Liver (tissue), 9 donors: ENCODE data around the gene SETBP1. TPM values are rescaled to one million over a fixed set of nuclear protein-coding genes. Genes with fewer than 3 reads are reported as not detected.

Source experiments
- DNase-seq: peaks from one replicate; pipeline ENCODE4 v3.0.0-alpha.2; 2017; ENCODE audit warnings: low spot score
- H3K27ac ChIP-seq, 2 donors: one replicate each; pipeline ENCODE4 v1.7.0; 2013; ENCODE audit warnings: inconsistent platforms in 2 of 2, low read length in 2 of 2, control low read depth in 1 of 2, low read depth in 1 of 2, mild to moderate bottlenecking in 1 of 2
- H3K27me3 ChIP-seq, 4 donors: one replicate each; pipeline versions ENCODE4 v1.6.1 to v1.7.0; 2013; ENCODE audit warnings: low read length in 3 of 4, inconsistent platforms in 1 of 4, mild to moderate bottlenecking in 1 of 4, moderate library complexity in 1 of 4; ENCODE audit not compliant: control insufficient read depth in 4 of 4, insufficient read depth in 4 of 4
- H3K36me3 ChIP-seq, 4 donors: one replicate each; pipeline versions ENCODE4 v1.6.1 to v1.7.0; 2013; ENCODE audit warnings: low read length in 3 of 4, mild to moderate bottlenecking in 3 of 4, low read depth in 1 of 4, moderate library complexity in 1 of 4; ENCODE audit not compliant: control insufficient read depth in 4 of 4, insufficient read depth in 3 of 4
- H3K4me1 ChIP-seq, 4 donors: one replicate each; pipeline versions ENCODE4 v1.6.1 to v1.7.0; 2013; ENCODE audit warnings: low read length in 3 of 4, mild to moderate bottlenecking in 3 of 4, moderate library complexity in 1 of 4; ENCODE audit not compliant: control insufficient read depth in 4 of 4, insufficient read depth in 4 of 4
- H3K4me3 ChIP-seq, 3 donors: one replicate each; pipeline versions ENCODE4 v1.6.1 to v1.7.0; 2013; ENCODE audit warnings: low read length in 3 of 3, control low read depth in 1 of 3, low read depth in 1 of 3, mild to moderate bottlenecking in 1 of 3
- H3K9ac ChIP-seq, 2 donors: one replicate each; pipeline ENCODE4 v1.7.0; 2013; ENCODE audit warnings: low read length in 2 of 2, mild to moderate bottlenecking in 2 of 2, moderate library complexity in 2 of 2, control low read depth in 1 of 2, low read depth in 1 of 2
- H3K9me3 ChIP-seq, 4 donors: one replicate each; pipeline versions ENCODE4 v1.6.1 to v1.7.0; 2013; ENCODE audit warnings: low read length in 3 of 4; ENCODE audit not compliant: control insufficient read depth in 4 of 4
- CTCF ChIP-seq: fragments of 150-350 bp; IDR thresholded peaks from 2 replicates; pipeline ENCODE4 v1.5.1; 2017; ENCODE audit warnings: improper control_type of control experiment, low read depth, low read length; ENCODE audit not compliant: missing input control
- EGR1 ChIP-seq, 2 donors: IDR thresholded peaks; 2 replicates each; pipeline ENCODE4 v1.6.1; 2016 to 2018; ENCODE audit warnings: antibody characterized with exemption in 2 of 2, low read depth in 2 of 2
- FOXA1 ChIP-seq: IDR thresholded peaks from 2 replicates; pipeline ENCODE4 v1.6.1; 2016; ENCODE audit warnings: antibody characterized with exemption
- FOXA2 ChIP-seq: IDR thresholded peaks from 2 replicates; pipeline ENCODE4 v1.6.1; 2016; ENCODE audit warnings: antibody characterized with exemption
- GABPA ChIP-seq, 2 donors: IDR thresholded peaks in 1 of 2; conservative IDR thresholded peaks in 1 of 2; 2 replicates each; pipeline ENCODE4 v1.6.1; 2016; ENCODE audit warnings: antibody characterized with exemption in 2 of 2, mild to moderate bottlenecking in 1 of 2, moderate library complexity in 1 of 2
- HNF4A ChIP-seq, 2 donors: conservative IDR thresholded peaks; 2 replicates each; pipeline ENCODE4 v1.6.1; 2016; ENCODE audit warnings: antibody characterized with exemption in 2 of 2, mild to moderate bottlenecking in 2 of 2
- HNF4G ChIP-seq: IDR thresholded peaks from 2 replicates; pipeline ENCODE4 v1.6.1; 2016; ENCODE audit warnings: antibody characterized with exemption
- MAX ChIP-seq: IDR thresholded peaks from 2 replicates; pipeline ENCODE4 v1.6.1; 2016; ENCODE audit warnings: antibody characterized with exemption
- RAD21 ChIP-seq, 2 donors: IDR thresholded peaks; 2 replicates each; pipeline ENCODE4 v1.6.1; 2016; ENCODE audit warnings: antibody characterized with exemption in 2 of 2, mild to moderate bottlenecking in 2 of 2
- REST ChIP-seq: IDR thresholded peaks from 2 replicates; pipeline ENCODE4 v1.6.1; 2016; ENCODE audit warnings: antibody characterized with exemption, mild to moderate bottlenecking
- SP1 ChIP-seq: IDR thresholded peaks from 2 replicates; pipeline ENCODE4 v1.6.1; 2018; ENCODE audit warnings: antibody characterized with exemption, mild to moderate bottlenecking
- TAF1 ChIP-seq: conservative IDR thresholded peaks from 2 replicates; pipeline ENCODE4 v1.6.1; 2016; ENCODE audit warnings: antibody characterized with exemption, mild to moderate bottlenecking
- YY1 ChIP-seq: IDR thresholded peaks from 2 replicates; pipeline ENCODE4 v1.6.1; 2016; ENCODE audit warnings: antibody characterized with exemption, mild to moderate bottlenecking
- ZBTB33 ChIP-seq: IDR thresholded peaks from 2 replicates; pipeline ENCODE4 v1.6.1; 2016; ENCODE audit warnings: antibody characterized with exemption
- WGBS: extraction: QIAGEN DNeasy Blood & Tissue Kit; methylation state at CpG from one replicate; pipeline ENCODE4 v1.1.7; 2013; 5-methylcytosine and 5-hydroxymethylcytosine counted together
- polyA plus RNA-seq, 2 donors: library from polyadenylated mRNA; stranded (reverse) in 1 of 2; unstranded in 1 of 2; fragments of 200-250 nt in 1 of 2; fragments of >200 nt in 1 of 2; fragmentation: Nextera tagmentation in 1 of 2; extraction: Ambion mirVana in 1 of 2; gene quantifications; one replicate each; pipeline versions ENCODE4 v1.2.1 to v1.2.3, GENCODE V29; 2013 to 2015
- total RNA-seq, 2 donors: library from RNA; depleted of rRNA; stranded (reverse); fragments of >200 nt; gene quantifications; one replicate each; pipeline ENCODE4 v1.2.3, GENCODE V29; 2014
- donor health status: healthy.
- donor health status: healthy.
- donor health status: healthy.
- donor health status: healthy.
- donor health status: healthy.

SETBP1 gene
- total and polyA plus RNA-seq, 4 donors: 2.5 to 15.8 (median 4.7) TPM

GRCh38 chr18:45102126-45102525, 421.4 kb downstream of the SETBP1 start:
- Histone ChIP-seq H3K9ac (no peak overlapping the region), H3K36me3 (no peaks in the 10 kb centered on the region), H3K9me3 (no peaks in the 10 kb centered on the region), H3K4me1 (no peaks in the 10 kb centered on the region), H3K4me3 (no peak overlapping the region), H3K27me3 (no peaks in the 10 kb centered on the region), H3K27ac (no peak overlapping the region)
- DNase-seq: no peak
- WGBS: 83% methylated on average over 3 of the region's 3 CpGs
- TF ChIP-seq MAX: no peak
- TF ChIP-seq FOXA2: no peak
- TF ChIP-seq REST: no peak
- no peak for TF ChIP-seq CTCF

- 89% methylated on average over 6 of the region's 6 CpGs for WGBS
- Histone ChIP-seq H3K4me1 (no peaks in the 10 kb centered on the region), H3K9ac (no peak overlapping the region), H3K36me3 (no peaks in the 10 kb centered on the region), H3K27me3 (no peaks in the 10 kb centered on the region), H3K27ac (no peak overlapping the region), H3K9me3 (no peaks in the 10 kb centered on the region), H3K4me3 (no peak overlapping the region)
- TF ChIP-seq FOXA2: no peak
- no peak for TF ChIP-seq TAF1
- no peak for TF ChIP-seq MAX
- TF ChIP-seq GABPA (IDR thresholded peaks at IDR 0.05 in 1 of 2, conservative IDR thresholded peaks at IDR 0.05 in 1 of 2): no peak
- TF ChIP-seq HNF4G: no peak
- TF ChIP-seq SP1: no peak
- TF ChIP-seq YY1: no peak
- TF ChIP-seq FOXA1: no peak
- no peak for TF ChIP-seq RAD21 (IDR thresholded peaks at IDR 0.05)
- no peak for TF ChIP-seq EGR1 (IDR thresholded peaks at IDR 0.05; ENCODE audit: low read depth in 2 of 2)
- no peak for TF ChIP-seq HNF4A (conservative IDR thresholded peaks at IDR 0.05)
- TF ChIP-seq REST: no peak
- TF ChIP-seq ZBTB33: no peak
- no peak for DNase-seq
Observed at GRCh38 chr18:45102863-45103262, 422.2 kb downstream of the SETBP1 start.
